Measurements from ENCODE around the gene GPR119.
"Not testable (repeated sequence)": the region's sequence is repeated elsewhere in the genome, so short reads cannot be mapped to it uniquely, and the experiment has no call there.

The GPR119 gene

DNA sequence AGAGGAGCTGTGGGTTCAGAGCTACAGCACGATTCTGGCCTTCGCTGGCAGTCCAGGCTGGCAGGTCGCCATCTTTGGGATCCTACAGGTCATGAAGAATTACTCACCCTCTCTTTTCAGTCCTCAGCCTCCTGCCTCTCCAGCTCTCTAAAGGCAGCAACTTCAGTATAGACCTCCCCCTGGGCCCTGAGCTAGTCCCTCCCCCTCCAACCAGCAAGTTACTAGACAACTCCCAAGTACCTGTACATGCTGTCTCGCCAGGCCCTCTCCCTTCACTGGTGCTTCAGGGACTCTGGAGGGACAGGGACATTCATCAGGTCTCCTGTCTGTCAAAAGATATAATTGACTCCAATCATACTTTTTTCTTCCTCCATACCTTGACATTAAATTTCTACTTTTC is at the start of gene GPR119:
Gene GPR119 (minus strand): TSS at position 155 of the 400 bp plus-strand sequence. CDS start 227 bp downstream, outside the sequence.
- TF ChIP-seq, protein P1, sequence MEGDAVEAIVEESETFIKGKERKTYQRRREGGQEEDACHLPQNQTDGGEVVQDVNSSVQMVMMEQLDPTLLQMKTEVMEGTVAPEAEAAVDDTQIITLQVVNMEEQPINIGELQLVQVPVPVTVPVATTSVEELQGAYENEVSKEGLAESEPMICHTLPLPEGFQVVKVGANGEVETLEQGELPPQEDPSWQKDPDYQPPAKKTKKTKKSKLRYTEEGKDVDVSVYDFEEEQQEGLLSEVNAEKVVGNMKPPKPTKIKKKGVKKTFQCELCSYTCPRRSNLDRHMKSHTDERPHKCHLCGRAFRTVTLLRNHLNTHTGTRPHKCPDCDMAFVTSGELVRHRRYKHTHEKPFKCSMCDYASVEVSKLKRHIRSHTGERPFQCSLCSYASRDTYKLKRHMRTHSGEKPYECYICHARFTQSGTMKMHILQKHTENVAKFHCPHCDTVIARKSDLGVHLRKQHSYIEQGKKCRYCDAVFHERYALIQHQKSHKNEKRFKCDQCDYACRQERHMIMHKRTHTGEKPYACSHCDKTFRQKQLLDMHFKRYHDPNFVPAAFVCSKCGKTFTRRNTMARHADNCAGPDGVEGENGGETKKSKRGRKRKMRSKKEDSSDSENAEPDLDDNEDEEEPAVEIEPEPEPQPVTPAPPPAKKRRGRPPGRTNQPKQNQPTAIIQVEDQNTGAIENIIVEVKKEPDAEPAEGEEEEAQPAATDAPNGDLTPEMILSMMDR (IDR thresholded peaks at IDR 0.05; ENCODE audit: control insufficient read depth, insufficient read depth, low read depth, low read length, missing control alignments), result no peak
- H3K4me3 ChIP-seq (ENCODE audit: control insufficient read depth, low read depth, low read length), result no peak within 1 kb of the TSS
- no peak for DNase-seq (ENCODE audit: low read depth)

DNA sequence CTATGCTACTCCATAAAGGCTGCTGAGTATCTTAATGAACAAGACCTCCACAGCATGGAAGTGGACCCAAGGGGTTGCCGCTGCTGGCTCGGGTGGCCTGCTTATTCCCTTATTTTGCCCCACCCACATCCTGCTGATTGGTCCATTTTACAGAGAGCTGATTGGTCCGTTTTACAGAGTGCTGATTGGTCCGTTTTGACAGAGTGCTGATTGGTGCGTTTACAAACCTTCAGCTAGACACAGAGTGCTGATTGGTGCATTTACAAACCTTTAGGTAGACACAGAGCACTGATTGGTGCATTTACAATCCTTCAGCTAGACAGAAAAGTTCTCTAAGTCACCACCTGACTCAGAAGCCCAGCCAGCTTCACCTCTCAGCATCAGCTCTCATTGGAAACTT is 43.8 kb upstream of the GPR119 start:
- DNase-seq (ENCODE audit: low read depth); H3K4me3 ChIP-seq (ENCODE audit: control insufficient read depth, low read depth, low read length): not testable (repeated sequence)

DNA sequence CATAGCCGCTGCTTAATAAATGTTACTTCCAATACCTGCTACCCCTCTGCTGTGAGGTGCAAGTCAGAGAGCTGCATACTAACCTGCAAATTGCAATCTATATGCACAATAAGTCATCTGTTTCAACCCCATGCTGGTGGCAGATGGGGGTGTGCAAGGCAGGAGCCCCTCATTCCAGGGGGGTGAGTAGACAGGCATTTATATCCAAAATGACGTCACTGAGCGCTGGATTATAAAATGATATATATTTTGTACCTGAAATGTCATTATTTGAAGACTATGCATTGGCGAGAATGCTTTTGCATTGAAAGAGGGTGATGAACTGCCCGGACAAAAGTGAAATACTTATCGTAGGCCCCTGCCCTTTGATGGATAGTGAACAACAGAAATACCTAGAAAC is 41.1 kb upstream of the GPR119 start:
- DNase-seq (ENCODE audit: low read depth), result no peak
- no peak overlapping the region for H3K4me3 ChIP-seq (ENCODE audit: control insufficient read depth, low read depth, low read length)
- TF ChIP-seq, protein P1 (IDR thresholded peaks at IDR 0.05; ENCODE audit: control insufficient read depth, insufficient read depth, low read depth, low read length, missing control alignments), result no peak

DNA sequence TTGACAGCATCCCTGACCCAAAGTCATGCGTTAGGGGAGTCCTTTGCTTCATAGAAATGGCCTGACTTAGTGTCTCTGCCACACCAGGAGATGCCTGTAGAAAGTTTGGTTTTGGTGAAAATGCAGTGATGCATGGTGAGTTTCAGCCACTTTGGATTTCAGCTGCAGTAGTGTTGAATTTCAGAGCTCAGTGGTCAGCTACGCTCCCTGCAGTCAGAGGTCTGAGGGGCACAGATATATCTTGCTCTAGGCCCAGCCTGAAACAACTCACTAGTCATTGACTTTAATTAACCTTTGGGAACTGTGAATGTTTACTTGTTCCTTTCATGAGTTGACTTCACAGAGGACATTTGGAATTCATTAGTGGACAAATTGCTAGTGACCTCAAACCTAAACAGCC is 33.8 kb upstream of the GPR119 start:
- TF ChIP-seq, protein P1 (IDR thresholded peaks at IDR 0.05; ENCODE audit: control insufficient read depth, insufficient read depth, low read depth, low read length, missing control alignments), result no peak
- DNase-seq (ENCODE audit: low read depth), result no peak
- no peak overlapping the region for H3K4me3 ChIP-seq (ENCODE audit: control insufficient read depth, low read depth, low read length)

DNA sequence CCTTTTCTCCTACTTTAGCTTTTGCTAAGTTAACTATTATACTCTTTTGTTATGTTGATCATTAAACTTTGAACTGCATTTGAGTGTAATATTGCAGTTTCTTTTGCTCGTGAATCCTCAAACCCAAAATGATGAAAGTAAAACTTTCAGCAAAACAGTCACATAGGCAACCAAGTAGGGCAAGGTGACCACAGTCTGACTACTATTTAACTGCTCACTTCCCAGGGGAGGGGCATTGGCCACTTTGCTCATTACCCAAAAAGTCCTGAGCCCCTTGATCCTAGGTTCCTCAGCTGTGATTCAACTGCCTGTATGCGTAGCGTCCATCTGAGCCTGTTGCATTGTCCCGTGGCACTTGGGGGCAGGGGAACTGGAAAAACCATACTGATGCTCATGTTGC is 33.3 kb upstream of the GPR119 start:
- TF ChIP-seq, protein P1 (IDR thresholded peaks at IDR 0.05; ENCODE audit: control insufficient read depth, insufficient read depth, low read depth, low read length, missing control alignments), result no peak
- no peak for DNase-seq (ENCODE audit: low read depth)
- H3K4me3 ChIP-seq (ENCODE audit: control insufficient read depth, low read depth, low read length), result no peak overlapping the region

DNA sequence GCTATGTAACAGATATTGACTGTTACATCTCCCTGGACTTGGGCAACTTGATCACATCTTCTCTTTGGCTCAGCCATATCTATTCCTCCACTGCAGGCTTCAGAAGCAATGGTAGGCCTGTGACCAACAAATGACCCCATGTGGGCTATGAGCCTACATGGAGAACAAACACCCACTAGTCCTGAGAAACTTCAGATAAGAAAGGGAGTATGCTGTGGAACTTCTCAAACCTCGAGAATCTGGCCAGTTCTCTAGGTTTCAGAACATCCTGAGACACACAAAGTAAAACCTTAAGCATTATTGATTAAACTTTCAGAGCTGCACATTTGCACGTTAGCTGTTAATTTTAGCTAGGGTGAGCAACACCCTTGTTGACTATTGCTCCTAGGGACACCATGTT is 32.6 kb upstream of the GPR119 start:
- TF ChIP-seq, protein P1 (IDR thresholded peaks at IDR 0.05; ENCODE audit: control insufficient read depth, insufficient read depth, low read depth, low read length, missing control alignments), result no peak
- no peak overlapping the region for H3K4me3 ChIP-seq (ENCODE audit: control insufficient read depth, low read depth, low read length)
- DNase-seq (ENCODE audit: low read depth), result no peak

DNA sequence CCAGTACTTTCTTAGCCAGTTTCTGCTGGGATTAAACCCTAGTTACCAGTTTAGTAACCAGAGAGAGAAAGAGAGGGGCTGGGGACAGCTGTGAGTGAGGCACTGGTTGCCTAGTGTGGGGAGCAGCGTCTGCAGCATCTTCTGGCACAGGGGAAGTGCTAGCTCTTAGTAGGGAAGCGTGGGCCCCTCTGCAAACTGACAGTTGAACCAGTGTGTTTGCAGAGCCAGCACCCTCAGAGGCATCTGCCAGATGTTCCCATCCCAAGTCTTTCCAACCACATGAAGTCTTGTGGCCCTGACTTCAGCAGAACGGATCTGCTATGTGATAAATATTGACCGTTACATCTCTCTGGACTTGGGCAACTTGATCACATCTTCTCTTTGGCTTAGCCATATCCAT is 31.3 kb upstream of the GPR119 start:
- TF ChIP-seq, protein P1 (IDR thresholded peaks at IDR 0.05; ENCODE audit: control insufficient read depth, insufficient read depth, low read depth, low read length, missing control alignments), result no peak
- no peak overlapping the region for H3K4me3 ChIP-seq (ENCODE audit: control insufficient read depth, low read depth, low read length)
- DNase-seq (ENCODE audit: low read depth), result no peak
